HG03060 (cell line): Measurements from ENCODE around the gene SUFU.

Experiments used
- ATAC-seq: cut with Tn5 transposase; IDR thresholded peaks from one replicate; pipeline ENCODE4 v1.9.1; 2021; ENCODE audit warnings: low read depth, moderate number of reproducible peaks; ENCODE audit not compliant: unreplicated experiment

Gene SUFU

DNA sequence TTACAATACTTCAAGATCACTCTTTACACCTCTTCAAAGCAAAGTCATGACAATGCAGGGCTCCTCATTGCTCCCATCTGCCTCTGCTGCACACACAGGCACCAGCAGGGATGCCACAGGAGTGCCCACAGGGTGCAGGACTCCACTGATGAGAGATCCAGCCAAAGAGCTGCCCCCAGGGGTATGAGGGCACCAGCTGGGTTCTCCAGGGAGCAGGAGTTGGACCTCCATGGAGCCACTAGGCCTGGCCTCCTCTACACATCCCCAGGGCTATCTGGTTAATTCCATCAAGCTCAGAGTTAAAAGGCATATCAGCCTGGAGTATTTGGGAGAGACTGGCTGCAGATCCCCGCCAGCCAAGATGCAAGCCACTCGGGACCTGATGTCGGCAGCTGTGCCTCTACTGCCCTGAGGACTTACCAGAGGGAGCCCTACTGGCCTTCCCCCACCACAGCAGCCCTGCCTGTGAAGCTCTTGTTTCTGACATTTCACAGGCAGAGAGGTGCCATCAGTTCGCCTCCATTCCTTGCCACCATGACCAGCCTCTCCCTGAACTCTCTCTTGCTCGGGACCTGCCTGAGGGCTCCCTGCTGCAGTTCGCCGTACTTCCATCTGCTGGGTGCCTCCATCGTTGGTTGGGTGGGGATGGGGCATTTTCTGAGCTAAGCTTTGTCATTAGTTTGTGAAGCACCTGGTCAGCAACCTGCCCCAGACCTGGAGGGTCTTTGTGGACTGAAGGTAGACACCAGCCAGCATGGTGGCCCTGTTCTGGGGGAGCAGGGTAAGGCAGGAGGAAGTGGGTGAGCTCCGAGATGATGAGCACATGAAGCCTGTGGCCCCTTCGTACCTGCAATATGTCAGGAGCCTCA is 128.0 kb downstream of the SUFU start:
- no peak for ATAC-seq

- no peak for ATAC-seq
Measured at GRCh38 chr10:102632394-102633111, 128.8 kb downstream of the SUFU start.

DNA sequence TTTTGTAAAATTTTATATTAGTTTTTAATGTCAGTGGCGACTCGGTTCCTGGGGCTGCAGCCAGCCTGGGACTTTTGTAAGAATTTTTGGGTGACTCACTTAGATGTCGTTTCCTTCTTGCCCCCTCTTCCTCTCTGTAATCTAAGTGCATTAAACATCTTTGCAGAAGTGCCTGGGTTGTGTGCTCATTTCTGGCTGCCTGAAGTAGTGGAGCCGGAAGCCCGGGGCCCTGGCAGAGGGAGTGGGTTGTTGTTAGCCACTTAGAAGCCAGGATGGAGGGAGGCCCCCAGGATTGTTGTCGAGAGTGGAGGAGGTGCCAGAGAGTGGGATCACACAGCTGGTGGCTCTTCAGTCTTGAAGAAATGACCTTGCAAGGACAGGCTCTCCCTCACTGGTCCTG is 129.5 kb downstream of the SUFU start:
- no peak for ATAC-seq

DNA sequence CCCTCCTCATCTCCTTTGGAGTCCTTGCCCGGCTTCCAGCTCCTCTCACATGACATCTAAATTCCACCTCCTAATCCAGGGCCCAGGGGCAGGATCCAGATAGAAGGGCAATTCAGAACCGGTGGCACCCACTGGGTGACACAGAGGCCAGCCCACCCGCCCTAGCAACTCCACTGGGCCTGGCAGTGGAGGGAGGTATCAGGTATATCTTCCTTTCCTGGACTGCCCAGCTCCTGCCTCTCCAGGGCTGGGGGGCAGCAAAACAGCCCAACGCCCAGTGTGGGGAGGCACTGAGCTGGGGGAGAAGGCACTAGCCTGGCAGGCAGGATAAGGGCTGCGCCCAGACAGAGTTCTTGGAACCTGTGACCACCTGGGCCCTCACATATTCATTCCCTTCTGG is 130.1 kb downstream of the SUFU start:
- ATAC-seq = no peak

DNA sequence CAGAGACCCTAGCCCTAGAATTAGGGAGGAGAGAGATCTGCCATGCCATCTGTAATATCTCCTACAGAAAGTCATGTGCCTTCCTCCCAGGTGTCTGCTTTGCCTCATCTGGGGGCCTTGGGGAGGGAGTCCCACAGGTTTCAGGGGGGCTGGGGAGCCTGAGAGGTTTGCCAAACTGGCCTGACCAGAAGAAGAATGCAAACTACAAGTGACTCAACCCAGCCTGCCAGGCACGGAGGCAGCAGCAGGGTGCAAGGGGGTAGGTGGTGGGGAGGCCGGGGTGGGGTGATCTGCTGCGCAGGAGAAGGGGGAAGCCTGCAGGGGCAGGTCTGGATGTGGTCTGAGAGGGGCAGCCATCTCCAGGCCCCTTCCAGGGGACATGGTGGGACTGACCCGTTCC is 130.9 kb downstream of the SUFU start:
- ATAC-seq = no peak

GRCh38 chr10:102635377-102635776 is 131.6 kb downstream of the SUFU start:
- no peak for ATAC-seq

DNA sequence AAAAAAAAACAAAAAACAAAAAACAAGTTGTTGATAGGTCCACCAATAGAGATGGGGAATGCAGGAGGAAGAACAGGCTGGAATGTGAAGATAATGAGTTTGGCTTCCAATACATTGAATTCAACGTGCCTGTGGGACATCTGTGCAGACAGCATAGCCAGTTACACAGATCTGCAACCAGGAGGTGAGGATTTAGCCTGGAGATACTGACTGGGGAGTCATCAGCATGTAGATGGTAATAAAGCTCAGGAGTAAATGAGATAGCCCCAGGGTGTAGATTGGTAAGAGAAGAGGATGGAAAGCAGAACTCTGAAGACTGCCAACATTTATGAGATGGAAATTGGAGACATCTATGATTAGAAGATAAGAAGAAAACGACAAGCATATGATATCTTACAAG is 135.8 kb downstream of the SUFU start:
- no peak for ATAC-seq

- no peak for ATAC-seq
Measured at GRCh38 chr10:102641402-102641801, 137.6 kb downstream of the SUFU start.

GRCh38 chr10:102641880-102642735 is 138.3 kb downstream of the SUFU start:
- ATAC-seq = peak; percentile 41

GRCh38 chr10:102642736-102643335 is 139.1 kb downstream of the SUFU start:
- ATAC-seq = no peak

- no peak for ATAC-seq
Measured at GRCh38 chr10:102643336-102644065, 139.7 kb downstream of the SUFU start.

- ATAC-seq = no peak
Measured at GRCh38 chr10:102644066-102644645, 140.4 kb downstream of the SUFU start, which contains the start of gene TRIM8. TRIM8 (plus strand) TSS chr10:102644479; CDS start chr10:102644618, 139 bp downstream.

- ATAC-seq = no peak
Measured at GRCh38 chr10:102644646-102645387, 141.0 kb downstream of the SUFU start.

DNA sequence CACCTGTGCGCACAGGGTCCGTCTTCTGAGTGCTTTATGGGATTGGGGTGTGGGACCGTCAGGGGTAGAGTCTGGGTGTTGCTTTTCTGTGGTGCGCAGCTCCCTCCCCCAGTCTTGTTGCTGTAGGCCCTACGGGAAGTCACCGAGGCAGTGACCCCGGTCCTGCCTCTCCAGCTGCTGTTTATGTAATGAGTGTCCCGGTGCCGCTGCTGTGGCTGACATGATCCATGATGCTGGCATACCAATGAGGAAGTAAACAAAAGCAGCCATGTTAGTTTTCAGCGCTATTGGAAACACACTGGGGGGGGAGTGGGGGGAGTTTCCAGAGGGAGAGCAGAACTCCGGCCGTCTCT is 141.6 kb downstream of the SUFU start:
- ATAC-seq = no peak

DNA sequence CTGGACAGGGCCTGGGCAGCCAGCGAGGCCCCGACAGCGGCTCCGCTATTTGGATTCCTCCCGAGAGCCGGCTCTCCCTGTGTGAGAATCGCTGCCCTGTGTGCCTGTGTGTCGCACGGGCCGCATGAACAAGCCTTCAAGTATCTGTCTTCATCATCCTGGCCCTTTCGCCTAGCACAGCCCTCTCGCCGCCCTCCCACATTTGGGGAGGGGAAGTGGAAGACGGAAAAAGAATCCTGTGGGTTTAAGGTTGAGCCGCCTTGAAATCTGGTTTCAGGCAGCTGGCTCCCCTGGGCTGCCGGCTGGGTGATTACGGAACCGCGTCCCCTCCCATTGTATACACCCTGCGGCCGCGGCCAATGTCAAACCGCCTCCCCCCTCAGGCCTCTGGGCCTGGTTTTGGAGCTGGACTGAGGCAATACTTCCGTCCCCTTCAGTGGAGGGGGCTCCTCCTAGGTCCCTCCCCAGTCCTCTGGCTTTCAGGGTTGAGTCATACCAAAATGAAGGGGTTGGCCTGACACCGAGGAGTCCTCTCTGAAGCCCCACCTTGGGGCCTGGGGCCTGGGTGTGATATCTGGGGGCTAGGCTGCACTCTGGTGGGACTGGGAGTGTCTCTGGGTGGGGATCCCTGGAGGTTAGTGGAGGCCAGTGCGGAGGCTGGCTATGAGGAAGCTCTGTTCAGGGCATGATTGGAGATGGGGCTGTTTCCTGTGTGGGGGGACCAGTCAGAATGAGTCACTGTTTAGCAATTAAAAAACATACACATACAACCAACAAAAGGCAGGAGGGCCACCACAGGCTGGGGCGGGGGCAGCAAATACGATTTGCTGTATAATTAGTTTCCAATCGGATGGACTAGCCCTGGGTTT is 142.2 kb downstream of the SUFU start:
- ATAC-seq = no peak

GRCh38 chr10:102646610-102647442 is 143.1 kb downstream of the SUFU start:
- no peak for ATAC-seq
